Suprapubic skin (tissue), 4 donors: ENCODE data around the gene LLGL2. TPM values are rescaled to one million over a fixed set of nuclear protein-coding genes. Genes with fewer than 3 reads are reported as not detected.

Experiments used
- DNase-seq, 2 donors: peaks; one replicate each; pipeline ENCODE4 v3.0.0-alpha.2; 2019; ENCODE audit warnings: low spot score in 2 of 2
- H3K27ac ChIP-seq: fragments of 200-600 bp; sonication (generic); one replicate; pipeline ENCODE4 v1.5.1; 2019
- H3K27me3 ChIP-seq: fragments of 200-600 bp; sonication (generic); one replicate; pipeline ENCODE4 v1.5.1; 2019
- H3K36me3 ChIP-seq: fragments of 200-600 bp; sonication (generic); one replicate; pipeline ENCODE4 v1.5.1; 2019
- H3K4me1 ChIP-seq: fragments of 200-600 bp; sonication (generic); one replicate; pipeline ENCODE4 v1.5.1; 2019
- H3K4me3 ChIP-seq: fragments of 200-600 bp; sonication (generic); one replicate; pipeline ENCODE4 v1.5.1; 2019; ENCODE audit warnings: mild to moderate bottlenecking
- H3K9me3 ChIP-seq: fragments of 200-600 bp; sonication (generic); one replicate; pipeline ENCODE4 v1.5.1; 2019
- EP300 ChIP-seq: sonication (generic); formaldehyde crosslinking; IDR thresholded peaks from one replicate; pipeline ENCODE4 v1.6.1; 2017; ENCODE audit warnings: antibody characterized with exemption
- POLR2A ChIP-seq, 2 donors: fragments of 450-650 bp; IDR thresholded peaks; one replicate each; pipeline ENCODE4 v1.6.1; 2017; ENCODE audit warnings: antibody characterized with exemption in 2 of 2, mild to moderate bottlenecking in 2 of 2, moderate library complexity in 2 of 2
- POLR2AphosphoS5 ChIP-seq, 3 donors: sonication (generic); formaldehyde crosslinking; IDR thresholded peaks; one replicate each; pipeline ENCODE4 v1.6.1; 2017; ENCODE audit warnings: antibody characterized with exemption in 3 of 3
- WGBS: methylation state at CpG from one replicate; pipeline ENCODE4 v1.1.5; 2018; 5-methylcytosine and 5-hydroxymethylcytosine counted together
- total RNA-seq, 4 donors: library from RNA; depleted of rRNA; stranded (reverse); fragments of >200 nt; gene quantifications; one replicate each; pipeline ENCODE4 v1.1.0, GENCODE V29; 2016
- TF ChIP-seq, protein P1 (sequence below), 2 donors: fragments of 200-600 bp in 1 of 2; fragments of 450-650 bp in 1 of 2; sonication (generic) in 1 of 2; IDR thresholded peaks; one replicate each; pipeline ENCODE4 v1.5.1; 2016 to 2019; ENCODE audit warnings: antibody characterized with exemption in 2 of 2, mild to moderate bottlenecking in 1 of 2, moderate library complexity in 1 of 2

Gene LLGL2
- total RNA-seq, 4 donors from 2014 or later, result 75.3 to 114 (median 78.4) TPM

DNA sequence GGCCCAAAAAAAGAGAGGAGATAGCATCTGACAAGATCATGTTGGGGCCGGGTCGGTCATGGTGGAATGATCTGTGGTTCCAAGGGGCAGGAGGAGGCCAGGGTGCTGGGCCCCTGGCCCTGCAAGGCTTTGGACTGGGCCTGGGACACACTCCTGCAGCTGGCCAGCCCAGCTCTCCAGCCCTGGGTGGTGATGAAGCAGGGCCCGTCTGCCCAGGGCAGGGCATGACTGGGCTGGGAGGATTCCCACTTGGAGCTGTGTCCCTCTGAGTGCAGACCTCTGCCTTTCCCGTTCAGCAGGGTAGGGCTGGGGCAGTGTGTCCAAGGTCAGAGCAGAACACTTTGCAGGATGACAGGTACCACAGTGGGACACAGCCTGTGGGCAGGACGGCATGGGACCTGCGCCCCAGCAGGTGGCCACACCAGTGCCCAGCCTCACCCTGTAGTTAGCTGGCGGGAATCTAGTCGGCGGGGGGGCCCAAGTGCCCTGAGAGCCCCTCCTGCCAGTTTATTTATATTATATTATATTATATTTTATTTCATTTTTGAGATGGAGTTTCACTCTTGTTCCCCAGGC lies 34.5 kb downstream of the LLGL2 start:
- TF ChIP-seq EP300 (no peak), POLR2AphosphoS5 (IDR thresholded peaks at IDR 0.05) (no peak), POLR2A (IDR thresholded peaks at IDR 0.05) (no peak)
- TF ChIP-seq, protein P1, sequence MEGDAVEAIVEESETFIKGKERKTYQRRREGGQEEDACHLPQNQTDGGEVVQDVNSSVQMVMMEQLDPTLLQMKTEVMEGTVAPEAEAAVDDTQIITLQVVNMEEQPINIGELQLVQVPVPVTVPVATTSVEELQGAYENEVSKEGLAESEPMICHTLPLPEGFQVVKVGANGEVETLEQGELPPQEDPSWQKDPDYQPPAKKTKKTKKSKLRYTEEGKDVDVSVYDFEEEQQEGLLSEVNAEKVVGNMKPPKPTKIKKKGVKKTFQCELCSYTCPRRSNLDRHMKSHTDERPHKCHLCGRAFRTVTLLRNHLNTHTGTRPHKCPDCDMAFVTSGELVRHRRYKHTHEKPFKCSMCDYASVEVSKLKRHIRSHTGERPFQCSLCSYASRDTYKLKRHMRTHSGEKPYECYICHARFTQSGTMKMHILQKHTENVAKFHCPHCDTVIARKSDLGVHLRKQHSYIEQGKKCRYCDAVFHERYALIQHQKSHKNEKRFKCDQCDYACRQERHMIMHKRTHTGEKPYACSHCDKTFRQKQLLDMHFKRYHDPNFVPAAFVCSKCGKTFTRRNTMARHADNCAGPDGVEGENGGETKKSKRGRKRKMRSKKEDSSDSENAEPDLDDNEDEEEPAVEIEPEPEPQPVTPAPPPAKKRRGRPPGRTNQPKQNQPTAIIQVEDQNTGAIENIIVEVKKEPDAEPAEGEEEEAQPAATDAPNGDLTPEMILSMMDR (IDR thresholded peaks at IDR 0.05), result no peak

DNA sequence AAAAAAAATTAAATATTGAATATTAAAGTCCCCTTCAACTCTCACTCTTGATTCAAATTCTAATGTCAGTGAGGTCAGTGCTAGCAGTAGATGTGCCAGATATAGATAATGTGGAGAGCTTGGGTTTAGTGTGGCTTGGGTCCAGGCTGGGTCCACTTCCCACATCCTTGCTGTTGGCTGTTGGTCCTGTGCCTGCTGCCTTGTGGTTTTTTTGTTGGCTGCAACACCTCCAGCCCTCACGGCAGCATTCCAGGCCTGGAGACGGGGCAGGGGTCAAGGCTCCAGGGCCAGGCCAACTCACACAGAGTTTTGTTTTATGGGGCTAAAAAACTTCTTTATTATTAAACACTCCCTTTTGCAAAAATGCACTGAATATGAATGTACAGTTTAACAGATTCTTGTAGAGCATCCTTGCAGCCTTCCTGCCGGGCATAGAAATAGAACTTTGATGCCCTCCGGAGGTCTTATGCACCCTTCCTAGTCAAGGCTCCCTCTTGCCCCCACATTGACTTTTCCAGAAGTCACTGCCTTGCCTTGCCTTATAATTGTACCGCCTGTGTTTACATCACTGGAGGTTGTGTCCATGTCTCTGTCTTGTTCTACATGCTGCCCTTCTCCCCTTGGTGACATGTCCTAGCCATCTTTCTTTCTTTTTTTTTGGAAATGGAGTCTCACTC lies 36.6 kb downstream of the LLGL2 start:
- Histone ChIP-seq H3K4me3 (no peak overlapping the region), H3K27me3 (no peaks in the 10 kb centered on the region), H3K4me1 (peaks cover 10% of the 10 kb centered on the region), H3K27ac (no peak overlapping the region), H3K9me3 (no peaks in the 10 kb centered on the region), H3K36me3 (peaks cover 30% of the 10 kb centered on the region)
- no peak for DNase-seq
- 73% methylated on average over 5 of the region's 5 CpGs for WGBS
- no peak for TF ChIP-seq POLR2A (IDR thresholded peaks at IDR 0.05)
- no peak for TF ChIP-seq EP300
- TF ChIP-seq, protein P1 (IDR thresholded peaks at IDR 0.05), result no peak
- TF ChIP-seq POLR2AphosphoS5 (IDR thresholded peaks at IDR 0.05), result no peak

More for the DNA sequence above, 34.5 kb downstream of the LLGL2 start:
- H3K36me3 ChIP-seq, result peaks cover 26% of the 10 kb centered on the region
- no peaks in the 10 kb centered on the region for H3K9me3 ChIP-seq
- H3K27me3 ChIP-seq, result no peaks in the 10 kb centered on the region
- H3K4me1 ChIP-seq, result peaks cover 12% of the 10 kb centered on the region
- DNase-seq, result no peak
- 86% methylated on average over 7 of the region's 9 CpGs for WGBS
- H3K4me3 ChIP-seq, result no peak overlapping the region
- H3K27ac ChIP-seq, result no peak overlapping the region

DNA sequence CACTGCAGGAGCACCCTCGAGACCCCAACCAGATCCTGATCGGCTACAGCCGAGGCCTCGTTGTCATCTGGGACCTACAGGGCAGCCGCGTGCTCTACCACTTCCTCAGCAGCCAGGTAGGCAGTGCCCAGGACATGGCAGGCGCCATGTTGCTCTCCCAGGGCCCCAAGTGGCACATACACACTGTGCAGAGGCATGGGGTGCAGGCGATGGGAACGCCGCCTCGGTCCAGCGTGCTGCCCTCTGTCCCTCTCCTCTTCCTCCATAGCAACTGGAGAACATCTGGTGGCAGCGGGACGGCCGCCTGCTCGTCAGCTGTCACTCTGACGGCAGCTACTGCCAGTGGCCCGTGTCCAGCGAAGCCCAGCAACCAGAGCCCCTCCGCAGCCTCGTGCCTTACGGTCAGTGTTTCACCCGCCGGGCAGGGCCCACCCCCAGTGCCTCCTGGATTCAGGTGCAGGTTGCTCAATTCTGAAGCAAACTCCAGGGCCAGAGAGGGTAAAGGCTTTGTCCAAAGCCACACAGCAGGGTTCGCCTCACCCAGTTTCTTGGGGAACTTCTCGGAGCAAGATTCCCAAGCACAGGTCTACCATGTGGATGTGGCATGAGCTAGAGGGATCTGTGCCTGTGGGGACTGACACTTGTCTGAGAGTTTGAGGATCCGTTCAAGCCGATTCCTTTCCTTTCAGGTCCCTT lies 37.7 kb downstream of the LLGL2 start:
- Histone ChIP-seq H3K27ac (no peak overlapping the region), H3K27me3 (no peaks in the 10 kb centered on the region), H3K9me3 (no peaks in the 10 kb centered on the region), H3K4me3 (no peak overlapping the region), H3K4me1 (peaks cover 8% of the 10 kb centered on the region), H3K36me3 (peaks cover 33% of the 10 kb centered on the region)
- WGBS, result 91% methylated on average over 27 of the region's 28 CpGs
- TF ChIP-seq EP300 (no peak), POLR2AphosphoS5 (IDR thresholded peaks at IDR 0.05) (no peak)
- TF ChIP-seq, protein P1 (IDR thresholded peaks at IDR 0.05), result no peak
- no peak for DNase-seq

DNA sequence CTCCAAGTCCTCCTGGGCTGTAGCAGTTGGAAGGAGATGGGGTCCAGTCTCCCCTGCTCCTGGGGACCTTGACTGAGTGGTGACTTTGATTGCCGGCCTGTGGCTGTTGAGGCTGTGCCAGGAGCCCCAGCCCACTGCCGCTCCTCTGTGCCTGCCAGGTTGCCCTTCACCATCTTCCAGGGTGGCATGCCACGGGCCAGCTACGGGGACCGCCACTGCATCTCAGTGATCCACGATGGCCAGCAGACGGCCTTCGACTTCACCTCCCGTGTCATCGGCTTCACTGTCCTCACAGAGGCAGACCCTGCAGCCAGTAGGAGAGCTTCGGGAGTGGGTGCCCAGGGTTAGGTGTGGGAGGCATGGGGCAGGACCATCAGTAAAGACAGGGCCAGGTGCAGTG lies 38.7 kb downstream of the LLGL2 start:
- WGBS, result 95% methylated on average over 7 of the region's 11 CpGs
- Histone ChIP-seq H3K36me3 (peaks cover 41% of the 10 kb centered on the region), H3K4me1 (peaks cover 8% of the 10 kb centered on the region)

More for the DNA sequence above, 38.7 kb downstream of the LLGL2 start:
- no peak overlapping the region for H3K27ac ChIP-seq
- TF ChIP-seq POLR2AphosphoS5 (IDR thresholded peaks at IDR 0.05), result no peak
- TF ChIP-seq, protein P1 (IDR thresholded peaks at IDR 0.05), result no peak
- no peak for TF ChIP-seq POLR2A (IDR thresholded peaks at IDR 0.05)
- TF ChIP-seq EP300, result no peak
- no peaks in the 10 kb centered on the region for H3K27me3 ChIP-seq
- no peak for DNase-seq
- H3K4me3 ChIP-seq, result no peak overlapping the region
- no peaks in the 10 kb centered on the region for H3K9me3 ChIP-seq
